H9 (cell line): Measurements from ENCODE around the gene TBC1D22A. TPM values are rescaled to one million over a fixed set of nuclear protein-coding genes. Genes with fewer than 3 reads are reported as not detected.

Source experiments
- DNase-seq: peaks from one replicate; pipeline ENCODE4 v3.0.0-alpha.2; 2017
- H2AFZ ChIP-seq: one replicate; pipeline ENCODE4 v1.6.1; 2013; ENCODE audit warnings: mild to moderate bottlenecking, low read length, control low read depth, moderate library complexity
- H2AK5ac ChIP-seq: 2 replicates; pipeline ENCODE4 v1.6.1; 2013; ENCODE audit warnings: low read length, control low read depth, mixed read lengths; ENCODE audit not compliant: insufficient read length
- H2BK120ac ChIP-seq: one replicate; pipeline ENCODE4 v1.6.1; 2013; ENCODE audit warnings: low read depth, mild to moderate bottlenecking, low read length, control low read depth, inconsistent platforms; ENCODE audit not compliant: poor library complexity, severe bottlenecking
- H2BK12ac ChIP-seq: 2 replicates; pipeline ENCODE4 v1.6.1; 2013; ENCODE audit warnings: low read length, control low read depth, mixed read lengths, low read depth; ENCODE audit not compliant: insufficient read length
- H2BK15ac ChIP-seq: 2 replicates; pipeline ENCODE4 v1.6.1; 2013; ENCODE audit warnings: low read depth, low read length, control low read depth
- H2BK20ac ChIP-seq: one replicate; pipeline ENCODE4 v1.6.1; 2013; ENCODE audit warnings: low read depth, mild to moderate bottlenecking, low read length, control low read depth, inconsistent platforms; ENCODE audit not compliant: poor library complexity, severe bottlenecking
- H2BK5ac ChIP-seq: 2 replicates; pipeline ENCODE4 v1.6.1; 2013; ENCODE audit warnings: low read length, control low read depth, mixed read lengths; ENCODE audit not compliant: insufficient read length
- H3K14ac ChIP-seq: 2 replicates; pipeline ENCODE4 v1.6.1; 2013; ENCODE audit warnings: low read length, control low read depth; ENCODE audit not compliant: insufficient read depth
- H3K18ac ChIP-seq: 2 replicates; pipeline ENCODE4 v1.6.1; 2013; ENCODE audit warnings: low read depth, mild to moderate bottlenecking, mixed read lengths, low read length, control low read depth; ENCODE audit not compliant: insufficient read length
- H3K23ac ChIP-seq: 2 replicates; pipeline ENCODE4 v1.6.1; 2013; ENCODE audit warnings: low read length, control low read depth, mixed read lengths, low read depth; ENCODE audit not compliant: insufficient read length
- H3K23me2 ChIP-seq: 2 replicates; pipeline ENCODE4 v1.6.1; 2013; ENCODE audit warnings: low read depth, mild to moderate bottlenecking, mixed read lengths, low read length, control low read depth; ENCODE audit not compliant: insufficient read length, poor library complexity, severe bottlenecking
- H3K27ac ChIP-seq: 2 replicates; pipeline ENCODE4 v1.5.1; 2013; ENCODE audit warnings: low read length, control low read depth, mixed read lengths, low read depth; ENCODE audit not compliant: insufficient read length
- H3K27me3 ChIP-seq: 2 replicates; pipeline ENCODE4 v1.6.1; 2013; ENCODE audit warnings: low read length, control low read depth, inconsistent platforms; ENCODE audit not compliant: insufficient read depth
- H3K4ac ChIP-seq: 2 replicates; pipeline ENCODE4 v1.6.1; 2013; ENCODE audit warnings: low read depth, mild to moderate bottlenecking, control low read depth, inconsistent platforms, low read length, moderate library complexity
- H3K4me1 ChIP-seq: 2 replicates; pipeline ENCODE4 v1.6.1; 2013; ENCODE audit warnings: low read length, control low read depth, inconsistent platforms; ENCODE audit not compliant: insufficient read depth
- H3K4me2 ChIP-seq: 2 replicates; pipeline ENCODE4 v1.6.1; 2013; ENCODE audit warnings: low read length, control low read depth, mixed read lengths; ENCODE audit not compliant: insufficient read length, insufficient read depth
- H3K56ac ChIP-seq: 2 replicates; pipeline ENCODE4 v1.6.1; 2013; ENCODE audit warnings: low read depth, mild to moderate bottlenecking, mixed read lengths, low read length, control low read depth; ENCODE audit not compliant: insufficient read length
- H3K79me1 ChIP-seq: 2 replicates; pipeline ENCODE4 v1.6.1; 2013; ENCODE audit warnings: low read depth, mild to moderate bottlenecking, moderate library complexity, low read length, control low read depth, inconsistent platforms; ENCODE audit not compliant: insufficient read depth, poor library complexity, severe bottlenecking
- H3K79me2 ChIP-seq: 2 replicates; pipeline ENCODE4 v1.6.1; 2013; ENCODE audit warnings: low read length, control low read depth, inconsistent platforms; ENCODE audit not compliant: insufficient read depth
- H3K9ac ChIP-seq: 2 replicates; pipeline ENCODE4 v1.6.1; 2013; ENCODE audit warnings: low read length, control low read depth, mixed read lengths; ENCODE audit not compliant: insufficient read length; ENCODE audit errors: extremely low read depth
- H3K9me3 ChIP-seq: one replicate; pipeline ENCODE4 v1.6.1; 2013; ENCODE audit warnings: low read depth, low read length, inconsistent platforms; ENCODE audit not compliant: control insufficient read depth
- H3T11ph ChIP-seq: one replicate; pipeline ENCODE4 v1.6.1; 2013; ENCODE audit warnings: mild to moderate bottlenecking, low read length, control low read depth, inconsistent platforms
- H4K20me1 ChIP-seq: one replicate; pipeline ENCODE4 v1.6.1; 2013; ENCODE audit not compliant: control insufficient read depth, insufficient read length, insufficient read depth
- H4K5ac ChIP-seq: 2 replicates; pipeline ENCODE4 v1.6.1; 2013; ENCODE audit warnings: low read depth, mild to moderate bottlenecking, mixed read lengths, low read length, control low read depth; ENCODE audit not compliant: insufficient read length
- H4K8ac ChIP-seq: replicated peaks from 2 replicates; pipeline ENCODE4 v1.6.1; 2013; ENCODE audit warnings: low read length, control low read depth, mixed read lengths, low read depth; ENCODE audit not compliant: insufficient read length
- H4K91ac ChIP-seq: 2 replicates; pipeline ENCODE4 v1.6.1; 2013; ENCODE audit warnings: low read depth, mild to moderate bottlenecking, moderate library complexity, mixed read lengths, low read length, control low read depth; ENCODE audit not compliant: insufficient read length
- H3K27ac Mint-ChIP-seq, 3 experiments: 2 replicates in 2 of 3; 3 replicates in 1 of 3; pipeline ENCODE4 v1.8.0; 2020 to 2021; ENCODE audit warnings: mixed read lengths in 3 of 3, mild to moderate bottlenecking in 1 of 3, moderate library complexity in 1 of 3
- H3K27me3 Mint-ChIP-seq: 2 replicates; pipeline ENCODE4 v1.8.0; 2021; ENCODE audit warnings: low read depth, mild to moderate bottlenecking, moderate library complexity, mixed read lengths
- H3K36me3 Mint-ChIP-seq, 3 experiments: 2 replicates in 2 of 3; 3 replicates in 1 of 3; pipeline ENCODE4 v1.8.0; 2020 to 2021; ENCODE audit warnings: low read depth in 3 of 3, mixed read lengths in 3 of 3; ENCODE audit not compliant: insufficient read depth in 1 of 3
- H3K4me1 Mint-ChIP-seq, 2 experiments: 2 replicates each; pipeline ENCODE4 v1.8.0; 2020; ENCODE audit warnings: mixed read lengths in 2 of 2
- H3K4me3 Mint-ChIP-seq, 2 experiments: 2 replicates in 1 of 2; 3 replicates in 1 of 2; pipeline ENCODE4 v1.8.0; 2020 to 2021; ENCODE audit warnings: mild to moderate bottlenecking in 2 of 2, mixed read lengths in 2 of 2, moderate library complexity in 1 of 2
- H3K9me3 Mint-ChIP-seq, 2 experiments: 2 replicates in 1 of 2; 3 replicates in 1 of 2; pipeline ENCODE4 v1.8.0; 2020; ENCODE audit warnings: mild to moderate bottlenecking in 2 of 2, mixed read lengths in 2 of 2, moderate library complexity in 1 of 2
- WGBS: extraction: QIAGEN DNeasy Blood & Tissue Kit; methylation state at CpG from one replicate; pipeline ENCODE4 v1.1.7; 2013; ENCODE audit warnings: missing lambda C conversion rate, low lambda C conversion rate, mixed read lengths; ENCODE audit not compliant: insufficient read length; ENCODE audit errors: extremely low coverage; 5-methylcytosine and 5-hydroxymethylcytosine counted together
- total RNA-seq: library from RNA; stranded (reverse); gene quantifications from 2 replicates; pipeline ENCODE4 v1.2.1, GENCODE V29; 2021
- TF ChIP-seq, protein P1 (sequence below): fragments of 200-600 bp; sonication (generic); conservative IDR thresholded peaks from 3 replicates; pipeline ENCODE4 v1.8.0; 2021; ENCODE audit warnings: antibody characterized with exemption, mild to moderate bottlenecking

TBC1D22A gene
- total RNA-seq, 1 experiment from 2014 or later: 20.8 TPM

DNA sequence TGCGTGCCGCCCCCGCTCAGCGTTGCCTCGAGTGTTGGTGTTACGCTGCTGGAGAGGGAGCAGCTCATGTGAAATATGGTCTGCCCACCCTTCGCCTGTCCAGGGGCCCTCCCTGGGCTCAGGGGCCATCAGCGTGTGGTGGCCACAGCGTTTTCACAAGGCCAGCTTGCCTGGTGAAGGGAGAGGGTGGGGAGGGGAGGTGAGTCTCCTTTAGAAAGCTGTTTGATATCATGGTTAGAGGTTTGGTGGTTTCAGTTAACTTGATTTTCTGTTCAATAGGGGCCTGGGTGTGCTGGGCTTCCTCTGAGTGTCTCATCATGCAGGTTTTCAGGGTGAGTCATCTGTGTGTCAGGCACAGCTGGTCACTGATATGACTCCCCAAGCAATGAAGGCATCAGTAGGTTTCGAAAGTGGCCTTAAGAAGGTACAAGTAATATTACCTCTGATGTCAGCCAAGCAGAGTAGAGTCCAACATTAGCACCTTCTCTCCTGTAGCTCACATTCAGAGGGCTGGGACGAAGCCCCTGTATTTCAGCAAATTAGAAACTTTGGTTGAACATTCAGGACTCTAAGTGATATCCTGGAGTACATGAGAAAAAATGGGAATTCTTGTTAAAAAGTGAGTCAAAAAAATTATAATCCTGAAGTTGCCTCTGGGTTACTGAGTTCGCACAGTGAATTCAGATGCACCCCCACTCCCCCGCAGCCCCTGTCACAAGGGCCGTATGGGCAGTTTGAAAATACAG is 172.5 kb downstream of the TBC1D22A start:
- no peaks in the 10 kb centered on the region; the same call in 1 of the 2 replicates for H3K4me1 ChIP-seq
- peak overlapping the region; percentile 8; the same call in 1 of the 2 replicates for H3K14ac ChIP-seq
- no peak overlapping the region for H3K4ac ChIP-seq
- no peak overlapping the region for H3K56ac ChIP-seq
- no peaks in the 10 kb centered on the region for H3K27me3 ChIP-seq
- Mint-ChIP-seq H3K27me3 (no peaks in the 10 kb centered on the region), H3K4me3 (no peak overlapping the region), H3K9me3 (no peaks in the 10 kb centered on the region), H3K27ac (peak overlapping the region; percentile 57 to 84 (median 77); a peak in 3 of 7 replicates), H3K4me1 (peaks cover 7 to 22% of the 10 kb centered on the region in 2 experiments), H3K36me3 (peaks cover 0 to 3% (median 2%) of the 10 kb centered on the region in 3 experiments; a peak in 2 of 7 replicates)
- H2AK5ac ChIP-seq: no peak overlapping the region
- no peaks in the 10 kb centered on the region for H3K79me2 ChIP-seq
- H3K4me2 ChIP-seq: no peak overlapping the region
- TF ChIP-seq, protein P1, sequence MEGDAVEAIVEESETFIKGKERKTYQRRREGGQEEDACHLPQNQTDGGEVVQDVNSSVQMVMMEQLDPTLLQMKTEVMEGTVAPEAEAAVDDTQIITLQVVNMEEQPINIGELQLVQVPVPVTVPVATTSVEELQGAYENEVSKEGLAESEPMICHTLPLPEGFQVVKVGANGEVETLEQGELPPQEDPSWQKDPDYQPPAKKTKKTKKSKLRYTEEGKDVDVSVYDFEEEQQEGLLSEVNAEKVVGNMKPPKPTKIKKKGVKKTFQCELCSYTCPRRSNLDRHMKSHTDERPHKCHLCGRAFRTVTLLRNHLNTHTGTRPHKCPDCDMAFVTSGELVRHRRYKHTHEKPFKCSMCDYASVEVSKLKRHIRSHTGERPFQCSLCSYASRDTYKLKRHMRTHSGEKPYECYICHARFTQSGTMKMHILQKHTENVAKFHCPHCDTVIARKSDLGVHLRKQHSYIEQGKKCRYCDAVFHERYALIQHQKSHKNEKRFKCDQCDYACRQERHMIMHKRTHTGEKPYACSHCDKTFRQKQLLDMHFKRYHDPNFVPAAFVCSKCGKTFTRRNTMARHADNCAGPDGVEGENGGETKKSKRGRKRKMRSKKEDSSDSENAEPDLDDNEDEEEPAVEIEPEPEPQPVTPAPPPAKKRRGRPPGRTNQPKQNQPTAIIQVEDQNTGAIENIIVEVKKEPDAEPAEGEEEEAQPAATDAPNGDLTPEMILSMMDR: no peak
- H3K27ac ChIP-seq: no peak overlapping the region
- no peak overlapping the region for H3K18ac ChIP-seq
- no peak overlapping the region for H3K9ac ChIP-seq
- no peak overlapping the region for H4K91ac ChIP-seq
- no peaks in the 10 kb centered on the region for H4K20me1 ChIP-seq
- no peaks in the 10 kb centered on the region for H3K23me2 ChIP-seq
- H4K5ac ChIP-seq: no peak overlapping the region
- H2BK5ac ChIP-seq: no peak overlapping the region
- no peak overlapping the region for H3T11ph ChIP-seq
- H3K9me3 ChIP-seq: no peaks in the 10 kb centered on the region
- H2BK12ac ChIP-seq: no peak overlapping the region
- H3K23ac ChIP-seq: no peak overlapping the region
- H2BK20ac ChIP-seq: no peak overlapping the region
- no peak for DNase-seq
- H3K79me1 ChIP-seq: no peaks in the 10 kb centered on the region
- H2AFZ ChIP-seq: no peak overlapping the region
- WGBS: no CpG with 5 or more reads among the region's 14 CpGs
- no peak overlapping the region for H2BK120ac ChIP-seq
- H2BK15ac ChIP-seq: no peak overlapping the region
- H4K8ac ChIP-seq: no peak overlapping the region
